Endodermal cell (in vitro differentiated cells): ENCODE results near the gene IQCE. TPM values are rescaled to one million over a fixed set of nuclear protein-coding genes. Genes with fewer than 3 reads are reported as not detected.

Experiments used
- DNase-seq: peaks from one replicate; pipeline ENCODE4 v3.0.0-alpha.2; 2017
- H3K27ac ChIP-seq: 2 replicates; pipeline ENCODE4 v1.5.1; 2013; ENCODE audit warnings: mild to moderate bottlenecking, low read depth, low read length, moderate library complexity
- H3K27me3 ChIP-seq: 2 replicates; pipeline ENCODE4 v1.6.1; 2013; ENCODE audit warnings: mild to moderate bottlenecking, low read length, moderate library complexity; ENCODE audit not compliant: insufficient read depth, control insufficient read depth, poor library complexity, severe bottlenecking
- H3K36me3 ChIP-seq: 2 replicates; pipeline ENCODE4 v1.7.0; 2013; ENCODE audit warnings: mild to moderate bottlenecking, low read length, moderate library complexity; ENCODE audit not compliant: control insufficient read depth, insufficient read depth
- H3K4me1 ChIP-seq: one replicate; pipeline ENCODE4 v1.7.0; 2013; ENCODE audit warnings: low read length; ENCODE audit not compliant: control insufficient read depth, insufficient read depth
- H3K4me3 ChIP-seq: 2 replicates; pipeline ENCODE4 v1.5.1; 2013; ENCODE audit warnings: mild to moderate bottlenecking, low read length, moderate library complexity
- H3K9ac ChIP-seq: 2 replicates; pipeline ENCODE4 v1.6.1; 2013; ENCODE audit warnings: mild to moderate bottlenecking, low read length, moderate library complexity; ENCODE audit not compliant: poor library complexity, severe bottlenecking; ENCODE audit errors: extremely low read depth
- H3K9me3 ChIP-seq: 2 replicates; pipeline ENCODE4 v1.6.1; 2013; ENCODE audit warnings: mild to moderate bottlenecking, low read length, moderate library complexity; ENCODE audit not compliant: control insufficient read depth
- H3K27ac Mint-ChIP-seq: 2 replicates; pipeline ENCODE4 v1.8.0; 2020; ENCODE audit warnings: mixed read lengths
- H3K27me3 Mint-ChIP-seq: 2 replicates; pipeline ENCODE4 v1.8.0; 2021; ENCODE audit warnings: mild to moderate bottlenecking, mixed read lengths; ENCODE audit not compliant: insufficient read depth
- H3K36me3 Mint-ChIP-seq: 2 replicates; pipeline ENCODE4 v1.8.0; 2020; ENCODE audit warnings: low read depth, mixed read lengths
- H3K4me1 Mint-ChIP-seq: 2 replicates; pipeline ENCODE4 v1.8.0; 2020; ENCODE audit warnings: mixed read lengths
- H3K4me3 Mint-ChIP-seq: 2 replicates; pipeline ENCODE4 v1.8.0; 2020; ENCODE audit warnings: mild to moderate bottlenecking, moderate library complexity, mixed read lengths
- H3K9me3 Mint-ChIP-seq: 2 replicates; pipeline ENCODE4 v1.8.0; 2020; ENCODE audit warnings: mild to moderate bottlenecking, mixed read lengths
- CTCF ChIP-seq: fragments of 200-600 bp; sonication (generic); conservative IDR thresholded peaks from 2 replicates; pipeline ENCODE4 v1.5.0; 2021; ENCODE audit warnings: antibody characterized with exemption, mild to moderate bottlenecking
- WGBS, 2 experiments: methylation state at CpG; one replicate each; pipeline versions ENCODE4 v1.1.5 to v1.1.7; 2013; ENCODE audit warnings: missing lambda C conversion rate in 2 of 2, mixed read lengths in 1 of 2; ENCODE audit not compliant: insufficient coverage in 1 of 2, insufficient read length in 1 of 2; 5-methylcytosine and 5-hydroxymethylcytosine counted together
- total RNA-seq, 2 donors: library from RNA; stranded (reverse); fragmentation: NEBNext Ultra II Directional in 1 of 2; extraction: Animal tissue kit (Norgen Biotek cat#: 25700) in 1 of 2; gene quantifications; 2 replicates in 1 of 2; 3 replicates in 1 of 2; pipeline ENCODE4 v1.2.1, GENCODE V29; 2021

Gene IQCE
- total RNA-seq, 2 donors from 2014 or later = 15.4 to 20.8 TPM

GRCh38 chr7:2613098-2613930 lies 54.5 kb downstream of the IQCE start:
- Histone ChIP-seq H3K27ac (no peak overlapping the region), H3K4me1 (peaks cover 9% of the 10 kb centered on the region), H3K27me3 (no peaks in the 10 kb centered on the region), H3K4me3 (no peak overlapping the region), H3K9me3 (no peaks in the 10 kb centered on the region), H3K9ac (no peak overlapping the region), H3K36me3 (no peaks in the 10 kb centered on the region)
- Mint-ChIP-seq H3K27ac (no peak overlapping the region), H3K9me3 (no peaks in the 10 kb centered on the region), H3K27me3 (no peaks in the 10 kb centered on the region), H3K4me1 (peaks cover 37% of the 10 kb centered on the region), H3K4me3 (no peak overlapping the region), H3K36me3 (no peaks in the 10 kb centered on the region)
- WGBS, 2 experiments = 88 to 92% methylated on average over 15 to 19 of the region's 19 CpGs
- peak; percentile 15 for TF ChIP-seq CTCF
- peak; percentile 74 for DNase-seq

DNA sequence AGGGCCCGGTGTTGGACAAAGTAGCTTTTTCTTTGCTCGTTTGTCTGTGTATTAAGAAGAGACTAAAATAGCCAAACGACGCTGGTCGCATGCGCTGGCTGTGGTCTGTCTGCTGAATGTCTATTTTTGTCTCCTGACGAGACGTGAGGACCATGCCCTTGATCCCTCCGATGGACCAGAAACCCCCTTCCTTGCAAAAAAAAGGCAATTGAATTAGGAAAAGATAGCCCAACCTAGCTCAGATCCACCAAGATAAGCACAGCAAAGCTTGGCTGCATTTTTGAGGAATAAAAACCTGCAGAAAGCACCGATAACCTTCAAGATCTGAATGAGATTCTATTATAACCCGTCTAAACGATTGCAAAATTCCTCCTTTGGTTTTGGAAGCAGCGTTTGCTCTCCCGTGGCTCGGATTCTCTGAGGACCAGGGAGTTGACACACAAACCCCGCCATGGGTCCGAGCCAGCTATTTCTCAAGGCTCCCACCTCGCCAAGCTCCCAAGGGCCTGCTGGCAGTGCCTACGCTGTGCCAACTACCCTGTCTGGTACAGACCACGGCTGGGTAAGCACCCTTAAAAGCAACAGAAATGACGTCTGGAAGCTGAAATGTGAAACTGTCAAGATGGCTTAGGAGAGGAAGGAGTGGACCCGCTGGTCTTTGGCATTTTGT lies 55.3 kb downstream of the IQCE start:
- Mint-ChIP-seq H3K27me3 (no peaks in the 10 kb centered on the region), H3K4me1 (peaks cover 39% of the 10 kb centered on the region), H3K4me3 (no peak overlapping the region), H3K9me3 (no peaks in the 10 kb centered on the region), H3K36me3 (no peaks in the 10 kb centered on the region), H3K27ac (no peak overlapping the region)
- no peak overlapping the region for H3K9ac ChIP-seq
- H3K4me3 ChIP-seq = no peak overlapping the region
- no peak overlapping the region for H3K27ac ChIP-seq
- no peak for DNase-seq
- peaks cover 11% of the 10 kb centered on the region for H3K4me1 ChIP-seq
- no peak for TF ChIP-seq CTCF
- 90% methylated on average over 20 to 21 of the region's 22 CpGs for WGBS, 2 experiments
- H3K36me3 ChIP-seq = no peaks in the 10 kb centered on the region
- H3K27me3 ChIP-seq = no peaks in the 10 kb centered on the region
- no peaks in the 10 kb centered on the region for H3K9me3 ChIP-seq

GRCh38 chr7:2614631-2615330 lies 56.0 kb downstream of the IQCE start:
- WGBS, 2 experiments = 94 to 96% methylated on average over 18 to 22 of the region's 22 CpGs
- no peak overlapping the region for H3K27ac ChIP-seq
- no peak for DNase-seq
- Mint-ChIP-seq H3K36me3 (no peaks in the 10 kb centered on the region), H3K27ac (no peak overlapping the region), H3K4me1 (peaks cover 35% of the 10 kb centered on the region), H3K27me3 (no peaks in the 10 kb centered on the region), H3K9me3 (no peaks in the 10 kb centered on the region), H3K4me3 (no peak overlapping the region)
- TF ChIP-seq CTCF = no peak
- no peak overlapping the region for H3K4me3 ChIP-seq
- no peak overlapping the region for H3K9ac ChIP-seq
- H3K4me1 ChIP-seq = peaks cover 11% of the 10 kb centered on the region
- no peaks in the 10 kb centered on the region for H3K9me3 ChIP-seq
- H3K27me3 ChIP-seq = no peaks in the 10 kb centered on the region
- no peaks in the 10 kb centered on the region for H3K36me3 ChIP-seq
